Measurements from ENCODE around the gene CREB3L2. TPM values are rescaled to one million over a fixed set of nuclear protein-coding genes. Genes with fewer than 3 reads are reported as not detected.

Gene CREB3L2
- total and polyA plus RNA-seq, 9 donors = 21.2 to 110 (median 80.8) TPM

GRCh38 chr7:137948845-137949330 is 53.0 kb downstream of the CREB3L2 start:
- TF ChIP-seq EP300 (IDR thresholded peaks at IDR 0.05) (no peak), POLR2A (IDR thresholded peaks at IDR 0.05) (no peak)
- TF ChIP-seq, protein P1, sequence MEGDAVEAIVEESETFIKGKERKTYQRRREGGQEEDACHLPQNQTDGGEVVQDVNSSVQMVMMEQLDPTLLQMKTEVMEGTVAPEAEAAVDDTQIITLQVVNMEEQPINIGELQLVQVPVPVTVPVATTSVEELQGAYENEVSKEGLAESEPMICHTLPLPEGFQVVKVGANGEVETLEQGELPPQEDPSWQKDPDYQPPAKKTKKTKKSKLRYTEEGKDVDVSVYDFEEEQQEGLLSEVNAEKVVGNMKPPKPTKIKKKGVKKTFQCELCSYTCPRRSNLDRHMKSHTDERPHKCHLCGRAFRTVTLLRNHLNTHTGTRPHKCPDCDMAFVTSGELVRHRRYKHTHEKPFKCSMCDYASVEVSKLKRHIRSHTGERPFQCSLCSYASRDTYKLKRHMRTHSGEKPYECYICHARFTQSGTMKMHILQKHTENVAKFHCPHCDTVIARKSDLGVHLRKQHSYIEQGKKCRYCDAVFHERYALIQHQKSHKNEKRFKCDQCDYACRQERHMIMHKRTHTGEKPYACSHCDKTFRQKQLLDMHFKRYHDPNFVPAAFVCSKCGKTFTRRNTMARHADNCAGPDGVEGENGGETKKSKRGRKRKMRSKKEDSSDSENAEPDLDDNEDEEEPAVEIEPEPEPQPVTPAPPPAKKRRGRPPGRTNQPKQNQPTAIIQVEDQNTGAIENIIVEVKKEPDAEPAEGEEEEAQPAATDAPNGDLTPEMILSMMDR (IDR thresholded peaks at IDR 0.05) = no peak
- Histone ChIP-seq H3K36me3 (no peaks in the 10 kb centered on the region), H3K9me3 (no peaks in the 10 kb centered on the region), H3K27ac (no peak overlapping the region), H3K4me1 (ENCODE audit: insufficient read depth) (peaks cover 14% of the 10 kb centered on the region), H3K27me3 (no peaks in the 10 kb centered on the region), H3K4me3 (no peak overlapping the region)
- intact Hi-C loops (cut with DNase I) = loop anchor here in 2 of 4 donors (5.0 to 10.0 kb wide), 2 partner anchors 33 to 56 kb away; partner anchors contain the start of gene CREB3L2 (in 1 of the 2)
- 85 to 93% (median 91%) methylated on average over 6 of the region's 6 CpGs for WGBS, 3 donors
- no peak for DNase-seq

- DNase-seq = no peak
- intact Hi-C loops (cut with DNase I) = loop anchor here in 2 of 4 donors (5.0 to 10.0 kb wide), 2 partner anchors 34 to 57 kb away; partner anchors contain the start of gene CREB3L2 (in 1 of the 2)
- TF ChIP-seq EP300 (IDR thresholded peaks at IDR 0.05) = no peak
- no peak for TF ChIP-seq POLR2A (IDR thresholded peaks at IDR 0.05)
- H3K36me3 ChIP-seq = no peaks in the 10 kb centered on the region
- WGBS, 3 donors = 90 to 96% (median 90%) methylated on average over 5 of the region's 5 CpGs
- H3K4me3 ChIP-seq = no peak overlapping the region
- H3K27me3 ChIP-seq = no peaks in the 10 kb centered on the region
- peaks cover 9% of the 10 kb centered on the region for H3K4me1 ChIP-seq (ENCODE audit: insufficient read depth)
- no peaks in the 10 kb centered on the region for H3K9me3 ChIP-seq
- H3K27ac ChIP-seq = no peak overlapping the region
These were observed 53.6 kb downstream of the CREB3L2 start for GRCh38 chr7:137948083-137948844.

- H3K27me3 ChIP-seq = no peaks in the 10 kb centered on the region
- H3K9me3 ChIP-seq = no peaks in the 10 kb centered on the region
- TF ChIP-seq EP300 (IDR thresholded peaks at IDR 0.05) (no peak), POLR2A (IDR thresholded peaks at IDR 0.05) (no peak)
- TF ChIP-seq, protein P1 (IDR thresholded peaks at IDR 0.05) = no peak
- H3K27ac ChIP-seq = no peak overlapping the region
- intact Hi-C loops (cut with DNase I) = loop anchor here in 2 of 4 donors (5.0 to 10.0 kb wide), 2 partner anchors 35 to 58 kb away; partner anchors contain the start of gene CREB3L2 (in 1 of the 2)
- no peak for DNase-seq
- peaks cover 3% of the 10 kb centered on the region for H3K4me1 ChIP-seq (ENCODE audit: insufficient read depth)
- 85 to 88% (median 85%) methylated on average over 7 of the region's 7 CpGs for WGBS, 3 donors
- no peaks in the 10 kb centered on the region for H3K36me3 ChIP-seq
- H3K4me3 ChIP-seq = no peak overlapping the region
These were observed 54.8 kb downstream of the CREB3L2 start for GRCh38 chr7:137947046-137947445.

DNA sequence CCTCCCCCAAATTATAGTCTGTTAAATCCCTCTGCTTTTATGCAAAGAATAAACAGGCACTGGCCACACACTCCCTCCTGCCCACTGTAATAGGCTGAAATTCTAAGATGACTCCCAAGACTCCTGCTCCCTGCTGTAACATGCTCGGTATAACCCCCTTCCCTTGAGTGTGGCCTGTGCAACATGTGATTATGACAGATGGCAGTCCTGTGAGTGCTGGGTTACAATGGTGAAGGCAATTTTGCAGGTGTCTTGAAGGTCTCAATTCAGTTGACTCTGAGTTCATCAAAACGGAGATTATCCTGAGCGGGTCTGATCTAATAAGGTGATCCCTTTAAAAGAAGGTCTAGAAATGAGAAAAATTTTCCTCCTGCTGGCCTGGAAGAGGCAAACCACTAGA is 55.9 kb downstream of the CREB3L2 start:
- no peak for DNase-seq
- Histone ChIP-seq H3K4me3 (no peak overlapping the region), H3K27me3 (no peaks in the 10 kb centered on the region), H3K36me3 (no peaks in the 10 kb centered on the region), H3K27ac (no peak overlapping the region), H3K4me1 (ENCODE audit: insufficient read depth) (peaks cover 5% of the 10 kb centered on the region), H3K9me3 (no peaks in the 10 kb centered on the region)
- intact Hi-C loops (cut with DNase I) = loop anchor here in 2 of 4 donors (5.0 to 10.0 kb wide), 2 partner anchors 36 to 59 kb away; partner anchors contain the start of gene CREB3L2 (in 1 of the 2)
- TF ChIP-seq EP300 (IDR thresholded peaks at IDR 0.05) = no peak
- TF ChIP-seq, protein P1 (IDR thresholded peaks at IDR 0.05) = no peak
- TF ChIP-seq POLR2A (IDR thresholded peaks at IDR 0.05) = no peak
- 71 to 85% (median 77%) methylated on average over 3 of the region's 3 CpGs for WGBS, 3 donors

All from ovary (tissue), 9 donors.